Breast epithelium (tissue), 4 donors: ENCODE measurements around the gene IBSP. TPM values are rescaled to one million over a fixed set of nuclear protein-coding genes. Genes with fewer than 3 reads are reported as not detected.

ENCODE experiments used
- DNase-seq, 2 donors: peaks; one replicate each; pipeline ENCODE4 v3.0.0-alpha.2; 2019; ENCODE audit warnings: low spot score in 2 of 2
- H3K27ac ChIP-seq, 2 donors: fragments of 200-600 bp; sonication (generic) in 1 of 2; one replicate each; pipeline ENCODE4 v1.5.1; 2016 to 2019; ENCODE audit warnings: mild to moderate bottlenecking in 1 of 2
- H3K27me3 ChIP-seq, 2 donors: fragments of 200-600 bp; sonication (generic) in 1 of 2; one replicate each; pipeline versions ENCODE4 v1.5.1 to v1.6.0; 2017 to 2019; ENCODE audit warnings: control low read depth in 1 of 2, mild to moderate bottlenecking in 1 of 2
- H3K36me3 ChIP-seq: fragments of 200-600 bp; one replicate; pipeline ENCODE4 v1.5.1; 2019
- H3K4me1 ChIP-seq, 2 donors: fragments of 200-600 bp; sonication (generic); one replicate each; pipeline ENCODE4 v1.5.1; 2016 to 2019; ENCODE audit warnings: control low read depth in 1 of 2
- H3K4me3 ChIP-seq, 3 donors: fragments of 200-600 bp; sonication (generic); 1 replicate in 2 of 3; 2 replicates in 1 of 3; pipeline ENCODE4 v1.5.1; 2016 to 2019; ENCODE audit warnings: mild to moderate bottlenecking in 3 of 3, moderate library complexity in 2 of 3
- H3K9me3 ChIP-seq, 2 donors: fragments of 200-600 bp; sonication (generic) in 1 of 2; one replicate each; pipeline ENCODE4 v1.5.1; 2016 to 2019; ENCODE audit warnings: control low read depth in 1 of 2
- POLR2A ChIP-seq: fragments of 450-650 bp; IDR thresholded peaks from one replicate; pipeline ENCODE4 v1.6.1; 2016; ENCODE audit warnings: antibody characterized with exemption, mild to moderate bottlenecking, moderate library complexity
- POLR2AphosphoS5 ChIP-seq, 3 donors: sonication (generic); formaldehyde crosslinking; IDR thresholded peaks; one replicate each; pipeline ENCODE4 v1.6.1; 2017; ENCODE audit warnings: antibody characterized with exemption in 3 of 3
- intact Hi-C: fragments of 100-400 bp; cut with DNase I; formaldehyde crosslinking; loops from one replicate; pipeline ENCODE4 v1.15.1; 2023; ENCODE audit warnings: low total_unique reads
- total RNA-seq, 3 donors: library from RNA; depleted of rRNA; stranded (reverse); fragments of >200 nt; gene quantifications; one replicate each; pipeline ENCODE4 v1.1.0, GENCODE V29; 2016
- TF ChIP-seq, protein P1 (sequence below), 3 donors: fragments of 450-650 bp; IDR thresholded peaks; one replicate each; pipeline ENCODE4 v1.5.1; 2016 to 2017; ENCODE audit warnings: antibody characterized with exemption in 3 of 3, mild to moderate bottlenecking in 3 of 3, moderate library complexity in 3 of 3

The IBSP gene, protein sequence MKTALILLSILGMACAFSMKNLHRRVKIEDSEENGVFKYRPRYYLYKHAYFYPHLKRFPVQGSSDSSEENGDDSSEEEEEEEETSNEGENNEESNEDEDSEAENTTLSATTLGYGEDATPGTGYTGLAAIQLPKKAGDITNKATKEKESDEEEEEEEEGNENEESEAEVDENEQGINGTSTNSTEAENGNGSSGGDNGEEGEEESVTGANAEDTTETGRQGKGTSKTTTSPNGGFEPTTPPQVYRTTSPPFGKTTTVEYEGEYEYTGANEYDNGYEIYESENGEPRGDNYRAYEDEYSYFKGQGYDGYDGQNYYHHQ
- total RNA-seq, result not detected

DNA sequence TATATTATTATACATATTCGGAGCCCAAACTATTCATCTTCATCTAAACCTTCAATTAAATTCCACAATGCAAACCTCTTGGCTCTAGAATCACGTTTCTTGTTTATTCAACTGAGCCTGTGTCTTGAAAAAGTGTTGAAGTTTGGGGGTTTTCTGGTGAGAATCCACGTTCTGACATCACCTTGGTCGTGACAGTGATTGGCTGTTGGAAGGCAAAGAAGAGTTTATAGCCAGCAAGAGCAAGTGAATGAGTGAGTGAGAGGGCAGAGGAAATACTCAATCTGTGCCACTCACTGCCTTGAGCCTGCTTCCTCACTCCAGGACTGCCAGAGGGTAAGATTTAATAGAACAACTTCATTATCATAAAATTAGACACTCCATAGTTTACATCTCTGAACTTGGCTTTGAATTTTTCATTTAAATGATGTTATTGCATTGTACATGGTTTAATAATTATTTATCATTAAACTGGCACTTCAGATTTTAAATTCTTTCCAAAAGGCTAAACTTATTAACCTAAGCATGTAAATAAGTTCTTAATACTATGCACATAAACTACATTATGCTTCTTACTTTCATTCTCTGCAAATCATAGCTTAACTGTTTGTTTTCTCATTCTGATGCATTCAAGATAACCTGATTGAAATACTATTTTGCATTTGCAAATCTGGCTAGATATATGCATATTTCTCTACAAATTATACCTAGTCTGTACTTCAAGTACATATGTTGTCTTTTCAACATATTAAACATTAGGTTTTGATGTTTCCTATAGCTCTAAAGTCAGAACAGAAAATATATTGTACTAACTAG lies at the start of gene IBSP:
TSS of gene IBSP (plus strand) at position 254 of the 813 bp plus-strand sequence. CDS start 2,808 bp downstream, outside the sequence.
- intact Hi-C loops, result no loop called here
- no peaks in the 10 kb centered on the region for H3K36me3 ChIP-seq
- DNase-seq, result no peak
- no peaks in the 10 kb centered on the region for H3K9me3 ChIP-seq
- no peaks in the 10 kb centered on the region for H3K27me3 ChIP-seq
- TF ChIP-seq POLR2AphosphoS5 (IDR thresholded peaks at IDR 0.05), result no peak
- TF ChIP-seq, protein P1, sequence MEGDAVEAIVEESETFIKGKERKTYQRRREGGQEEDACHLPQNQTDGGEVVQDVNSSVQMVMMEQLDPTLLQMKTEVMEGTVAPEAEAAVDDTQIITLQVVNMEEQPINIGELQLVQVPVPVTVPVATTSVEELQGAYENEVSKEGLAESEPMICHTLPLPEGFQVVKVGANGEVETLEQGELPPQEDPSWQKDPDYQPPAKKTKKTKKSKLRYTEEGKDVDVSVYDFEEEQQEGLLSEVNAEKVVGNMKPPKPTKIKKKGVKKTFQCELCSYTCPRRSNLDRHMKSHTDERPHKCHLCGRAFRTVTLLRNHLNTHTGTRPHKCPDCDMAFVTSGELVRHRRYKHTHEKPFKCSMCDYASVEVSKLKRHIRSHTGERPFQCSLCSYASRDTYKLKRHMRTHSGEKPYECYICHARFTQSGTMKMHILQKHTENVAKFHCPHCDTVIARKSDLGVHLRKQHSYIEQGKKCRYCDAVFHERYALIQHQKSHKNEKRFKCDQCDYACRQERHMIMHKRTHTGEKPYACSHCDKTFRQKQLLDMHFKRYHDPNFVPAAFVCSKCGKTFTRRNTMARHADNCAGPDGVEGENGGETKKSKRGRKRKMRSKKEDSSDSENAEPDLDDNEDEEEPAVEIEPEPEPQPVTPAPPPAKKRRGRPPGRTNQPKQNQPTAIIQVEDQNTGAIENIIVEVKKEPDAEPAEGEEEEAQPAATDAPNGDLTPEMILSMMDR (IDR thresholded peaks at IDR 0.05), result no peak
- no peak for TF ChIP-seq POLR2A
- no peak within 1 kb of the TSS for H3K4me3 ChIP-seq
- no peak within 1 kb of the TSS for H3K27ac ChIP-seq
- no peaks in the 10 kb centered on the region for H3K4me1 ChIP-seq

DNA sequence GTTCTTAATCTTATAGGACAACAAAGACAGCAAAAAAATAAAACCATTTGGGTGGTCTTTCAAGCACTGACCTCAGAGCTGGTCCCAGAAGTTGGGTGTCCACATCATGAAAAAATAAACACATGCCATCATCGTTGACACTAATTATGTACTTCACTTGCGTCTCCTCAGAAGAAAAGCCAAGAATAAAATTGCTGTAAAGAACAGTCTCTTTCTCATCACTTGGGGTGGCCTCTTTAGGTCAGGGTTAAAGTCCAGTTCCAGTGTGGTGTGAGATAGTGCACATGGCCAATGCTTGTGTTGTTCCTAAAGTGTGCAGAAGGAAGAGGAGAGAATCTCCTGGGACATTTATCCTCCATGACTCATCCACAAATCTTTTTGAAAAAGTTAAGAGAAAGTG lies 49.5 kb upstream of the IBSP start:
- H3K27ac ChIP-seq, result no peak overlapping the region
- no peak for DNase-seq
- H3K36me3 ChIP-seq, result no peaks in the 10 kb centered on the region
- H3K4me1 ChIP-seq, result no peaks in the 10 kb centered on the region
- H3K9me3 ChIP-seq, result peaks cover 0 to 5% of the 10 kb centered on the region in 2 donors
- H3K4me3 ChIP-seq, result no peak overlapping the region
- intact Hi-C loops, result no loop called here
- no peak for TF ChIP-seq POLR2AphosphoS5 (IDR thresholded peaks at IDR 0.05)
- no peak for TF ChIP-seq POLR2A
- TF ChIP-seq, protein P1 (IDR thresholded peaks at IDR 0.05), result no peak
- H3K27me3 ChIP-seq, result no peaks in the 10 kb centered on the region

DNA sequence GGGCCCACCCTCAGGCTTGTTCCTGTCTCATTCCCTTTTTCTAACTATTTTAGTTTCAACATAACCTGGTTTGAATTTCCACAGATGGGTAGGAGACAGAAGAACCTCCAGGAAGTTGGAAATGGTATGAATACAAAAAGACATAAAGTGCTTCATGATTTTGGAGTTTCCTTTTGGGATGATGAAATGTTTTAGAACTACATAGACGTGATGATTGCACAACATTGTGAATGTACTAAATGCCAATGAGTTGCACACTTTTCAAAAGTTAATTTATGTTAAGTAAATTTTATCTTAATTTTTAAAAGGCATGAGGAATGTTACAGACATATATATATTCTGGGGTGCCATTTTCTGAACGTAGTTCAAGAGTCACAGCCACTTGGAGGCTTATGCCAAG lies 41.1 kb upstream of the IBSP start:
- H3K4me3 ChIP-seq, result no peak overlapping the region
- H3K27ac ChIP-seq, result no peak overlapping the region
- H3K4me1 ChIP-seq, result no peaks in the 10 kb centered on the region
- H3K36me3 ChIP-seq, result no peaks in the 10 kb centered on the region
- no peaks in the 10 kb centered on the region for H3K27me3 ChIP-seq
- intact Hi-C loops, result no loop called here
- no peaks in the 10 kb centered on the region for H3K9me3 ChIP-seq
- TF ChIP-seq POLR2A (no peak), POLR2AphosphoS5 (IDR thresholded peaks at IDR 0.05) (no peak)
- TF ChIP-seq, protein P1 (IDR thresholded peaks at IDR 0.05), result no peak
- DNase-seq, result no peak

DNA sequence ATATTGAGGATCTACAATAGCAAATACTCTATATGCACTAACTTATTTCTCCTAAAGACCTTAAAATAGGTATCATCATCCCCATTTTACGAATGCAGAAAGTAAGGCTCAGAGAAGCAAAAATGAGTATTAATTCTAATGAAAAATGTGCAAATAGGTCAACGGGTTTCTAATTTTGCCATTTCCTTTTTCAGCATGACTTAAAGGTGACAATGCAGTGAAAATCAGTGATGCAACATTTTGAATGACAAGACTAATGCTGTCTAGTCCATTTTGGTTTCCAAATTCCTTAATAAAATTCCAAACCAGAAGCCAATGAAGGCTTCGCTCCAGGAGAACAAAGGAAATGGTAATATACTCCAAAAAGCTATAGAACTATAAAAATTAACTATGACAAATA lies 37.0 kb upstream of the IBSP start:
- DNase-seq, result no peak
- no peak overlapping the region for H3K4me3 ChIP-seq
- H3K27ac ChIP-seq, result no peak overlapping the region
- H3K4me1 ChIP-seq, result no peaks in the 10 kb centered on the region
- H3K36me3 ChIP-seq, result no peaks in the 10 kb centered on the region
- TF ChIP-seq POLR2A (no peak), POLR2AphosphoS5 (IDR thresholded peaks at IDR 0.05) (no peak)
- TF ChIP-seq, protein P1 (IDR thresholded peaks at IDR 0.05), result no peak
- H3K27me3 ChIP-seq, result no peaks in the 10 kb centered on the region
- no peaks in the 10 kb centered on the region for H3K9me3 ChIP-seq
- intact Hi-C loops, result no loop called here

DNA sequence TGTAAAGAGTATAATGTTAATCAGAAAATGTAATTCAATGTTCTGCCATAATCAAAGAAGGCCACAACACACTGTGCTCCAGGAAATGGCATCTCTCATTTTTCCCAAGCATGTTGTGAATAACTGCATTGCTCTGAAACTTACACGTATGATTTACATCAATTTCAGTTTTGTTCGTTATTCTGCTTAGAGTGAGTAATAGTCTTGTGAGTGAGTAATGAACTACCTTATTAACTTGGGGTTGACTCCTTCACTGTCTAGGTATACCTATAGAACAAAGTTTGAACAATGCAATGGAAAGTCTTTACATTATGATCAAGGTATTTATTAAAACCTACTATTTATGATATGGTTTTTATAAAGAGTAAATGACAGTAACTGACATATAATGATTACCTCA lies 17.8 kb upstream of the IBSP start:
- TF ChIP-seq POLR2AphosphoS5 (IDR thresholded peaks at IDR 0.05) (no peak), POLR2A (no peak)
- TF ChIP-seq, protein P1 (IDR thresholded peaks at IDR 0.05), result no peak
- no peaks in the 10 kb centered on the region for H3K36me3 ChIP-seq
- no peaks in the 10 kb centered on the region for H3K4me1 ChIP-seq
- no peak overlapping the region for H3K4me3 ChIP-seq
- H3K27me3 ChIP-seq, result no peaks in the 10 kb centered on the region
- DNase-seq, result no peak
- intact Hi-C loops, result no loop called here
- no peak overlapping the region for H3K27ac ChIP-seq
- no peaks in the 10 kb centered on the region for H3K9me3 ChIP-seq
